MM.1S (cell line): ENCODE data around the gene ATN1.

Experiments
- EZH2phosphoT487 ChIP-seq: fragments of 300-600 bp; sonication (generic); IDR thresholded peaks from 2 replicates; pipeline ENCODE4 v1.6.1; 2018; ENCODE audit warnings: antibody characterized with exemption, low read length
- TF ChIP-seq, protein P1 (sequence below): fragments of 300-600 bp; sonication (generic); IDR thresholded peaks from 2 replicates; pipeline ENCODE4 v1.5.1; 2016; ENCODE audit warnings: antibody characterized with exemption, low read length, mixed read lengths

DNA sequence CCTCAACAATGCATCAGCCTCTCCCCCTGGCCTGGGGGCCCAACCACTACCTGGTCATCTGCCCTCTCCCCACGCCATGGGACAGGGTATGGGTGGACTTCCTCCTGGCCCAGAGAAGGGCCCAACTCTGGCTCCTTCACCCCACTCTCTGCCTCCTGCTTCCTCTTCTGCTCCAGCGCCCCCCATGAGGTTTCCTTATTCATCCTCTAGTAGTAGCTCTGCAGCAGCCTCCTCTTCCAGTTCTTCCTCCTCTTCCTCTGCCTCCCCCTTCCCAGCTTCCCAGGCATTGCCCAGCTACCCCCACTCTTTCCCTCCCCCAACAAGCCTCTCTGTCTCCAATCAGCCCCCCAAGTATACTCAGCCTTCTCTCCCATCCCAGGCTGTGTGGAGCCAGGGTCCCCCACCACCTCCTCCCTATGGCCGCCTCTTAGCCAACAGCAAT lies 8.5 kb downstream of the ATN1 start:
- TF ChIP-seq EZH2phosphoT487 = no peak
- TF ChIP-seq, protein P1, sequence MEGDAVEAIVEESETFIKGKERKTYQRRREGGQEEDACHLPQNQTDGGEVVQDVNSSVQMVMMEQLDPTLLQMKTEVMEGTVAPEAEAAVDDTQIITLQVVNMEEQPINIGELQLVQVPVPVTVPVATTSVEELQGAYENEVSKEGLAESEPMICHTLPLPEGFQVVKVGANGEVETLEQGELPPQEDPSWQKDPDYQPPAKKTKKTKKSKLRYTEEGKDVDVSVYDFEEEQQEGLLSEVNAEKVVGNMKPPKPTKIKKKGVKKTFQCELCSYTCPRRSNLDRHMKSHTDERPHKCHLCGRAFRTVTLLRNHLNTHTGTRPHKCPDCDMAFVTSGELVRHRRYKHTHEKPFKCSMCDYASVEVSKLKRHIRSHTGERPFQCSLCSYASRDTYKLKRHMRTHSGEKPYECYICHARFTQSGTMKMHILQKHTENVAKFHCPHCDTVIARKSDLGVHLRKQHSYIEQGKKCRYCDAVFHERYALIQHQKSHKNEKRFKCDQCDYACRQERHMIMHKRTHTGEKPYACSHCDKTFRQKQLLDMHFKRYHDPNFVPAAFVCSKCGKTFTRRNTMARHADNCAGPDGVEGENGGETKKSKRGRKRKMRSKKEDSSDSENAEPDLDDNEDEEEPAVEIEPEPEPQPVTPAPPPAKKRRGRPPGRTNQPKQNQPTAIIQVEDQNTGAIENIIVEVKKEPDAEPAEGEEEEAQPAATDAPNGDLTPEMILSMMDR = no peak
